Uterus (tissue), 4 donors: ENCODE measurements around the gene TMEM87B. TPM values are rescaled to one million over a fixed set of nuclear protein-coding genes. Genes with fewer than 3 reads are reported as not detected.

Experiments used
- DNase-seq, 2 donors: peaks; one replicate each; pipeline ENCODE4 v3.0.0-alpha.2; 2019 to 2020
- H3K27ac ChIP-seq, 2 donors: fragments of 200-600 bp; sonication (generic); 1 replicate in 1 of 2; 2 replicates in 1 of 2; pipeline ENCODE4 v1.5.1; 2016 to 2018
- H3K27me3 ChIP-seq, 2 donors: fragments of 200-600 bp; sonication (generic); one replicate each; pipeline ENCODE4 v1.5.1; 2018 to 2019; ENCODE audit warnings: control low read depth in 1 of 2
- H3K36me3 ChIP-seq, 2 donors: fragments of 200-600 bp; sonication (generic); one replicate each; pipeline ENCODE4 v1.5.1; 2019; ENCODE audit warnings: control low read depth in 1 of 2
- H3K4me1 ChIP-seq, 2 donors: fragments of 200-600 bp; sonication (generic); one replicate each; pipeline ENCODE4 v1.5.1; 2018 to 2019; ENCODE audit warnings: control low read depth in 1 of 2
- H3K4me3 ChIP-seq, 2 donors: fragments of 200-600 bp; sonication (generic); 1 replicate in 1 of 2; 2 replicates in 1 of 2; pipeline ENCODE4 v1.5.1; 2018 to 2019; ENCODE audit warnings: mild to moderate bottlenecking in 1 of 2
- H3K9me3 ChIP-seq, 2 donors: fragments of 200-600 bp; sonication (generic); one replicate each; pipeline ENCODE4 v1.5.1; 2019; ENCODE audit warnings: control low read depth in 1 of 2
- POLR2A ChIP-seq, 2 donors: fragments of 450-650 bp; IDR thresholded peaks; one replicate each; pipeline ENCODE4 v1.6.1; 2016; ENCODE audit warnings: antibody characterized with exemption in 2 of 2, mild to moderate bottlenecking in 1 of 2, moderate library complexity in 1 of 2
- intact Hi-C: fragments of 100-400 bp; cut with DNase I; formaldehyde crosslinking; loops from one replicate; pipeline ENCODE4 v1.15.1; 2023; ENCODE audit warnings: low total_unique reads
- total RNA-seq, 4 donors: library from RNA; depleted of rRNA in 3 of 4; stranded (reverse); fragments of >200 nt in 3 of 4; gene quantifications; one replicate each; pipeline versions ENCODE4 v1.1.0 to v1.2.4, GENCODE V29; 2014 to 2023
- TF ChIP-seq, protein P1 (sequence below), 4 experiments: fragments of 200-600 bp in 2 of 4; fragments of 450-650 bp in 2 of 4; sonication (generic) in 2 of 4; IDR thresholded peaks; one replicate each; pipeline ENCODE4 v1.5.1; 2016 to 2019; ENCODE audit warnings: antibody characterized with exemption in 4 of 4, mild to moderate bottlenecking in 2 of 4, moderate library complexity in 1 of 4
- donor health status: DM: yes; HTN: yes; CAD: no.

Gene TMEM87B
- total RNA-seq, 4 donors from 2014 or later = 6.7 to 51.6 (median 27.0) TPM

DNA sequence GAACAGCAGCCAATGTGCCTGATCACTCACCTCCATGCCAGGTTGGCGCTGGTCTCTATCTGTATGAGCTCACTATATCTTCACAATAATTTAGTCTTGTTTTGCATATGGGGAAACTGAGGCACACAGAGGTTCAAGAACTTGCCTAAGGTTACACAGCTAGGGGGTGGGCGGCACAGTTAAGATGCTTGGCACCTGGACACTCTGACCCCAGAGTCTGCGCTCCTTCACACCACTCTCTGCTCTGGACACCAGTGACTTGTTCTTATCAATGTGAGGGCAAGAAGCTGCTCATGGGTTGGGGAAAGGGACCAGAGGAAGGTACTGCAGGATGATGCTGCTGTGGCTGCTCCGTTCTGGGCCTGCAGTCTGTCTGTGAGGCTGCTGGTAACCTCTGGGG, 110.2 kb downstream of the TMEM87B start:
- no peaks in the 10 kb centered on the region for H3K27me3 ChIP-seq
- intact Hi-C loops = no loop called here
- H3K9me3 ChIP-seq = no peaks in the 10 kb centered on the region
- TF ChIP-seq POLR2A (IDR thresholded peaks at IDR 0.05) = no peak
- TF ChIP-seq, protein P1, sequence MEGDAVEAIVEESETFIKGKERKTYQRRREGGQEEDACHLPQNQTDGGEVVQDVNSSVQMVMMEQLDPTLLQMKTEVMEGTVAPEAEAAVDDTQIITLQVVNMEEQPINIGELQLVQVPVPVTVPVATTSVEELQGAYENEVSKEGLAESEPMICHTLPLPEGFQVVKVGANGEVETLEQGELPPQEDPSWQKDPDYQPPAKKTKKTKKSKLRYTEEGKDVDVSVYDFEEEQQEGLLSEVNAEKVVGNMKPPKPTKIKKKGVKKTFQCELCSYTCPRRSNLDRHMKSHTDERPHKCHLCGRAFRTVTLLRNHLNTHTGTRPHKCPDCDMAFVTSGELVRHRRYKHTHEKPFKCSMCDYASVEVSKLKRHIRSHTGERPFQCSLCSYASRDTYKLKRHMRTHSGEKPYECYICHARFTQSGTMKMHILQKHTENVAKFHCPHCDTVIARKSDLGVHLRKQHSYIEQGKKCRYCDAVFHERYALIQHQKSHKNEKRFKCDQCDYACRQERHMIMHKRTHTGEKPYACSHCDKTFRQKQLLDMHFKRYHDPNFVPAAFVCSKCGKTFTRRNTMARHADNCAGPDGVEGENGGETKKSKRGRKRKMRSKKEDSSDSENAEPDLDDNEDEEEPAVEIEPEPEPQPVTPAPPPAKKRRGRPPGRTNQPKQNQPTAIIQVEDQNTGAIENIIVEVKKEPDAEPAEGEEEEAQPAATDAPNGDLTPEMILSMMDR (IDR thresholded peaks at IDR 0.05) = no peak
- H3K4me3 ChIP-seq = no peak overlapping the region
- no peaks in the 10 kb centered on the region for H3K4me1 ChIP-seq
- no peaks in the 10 kb centered on the region for H3K36me3 ChIP-seq
- no peak overlapping the region for H3K27ac ChIP-seq
- no peak for DNase-seq

DNA sequence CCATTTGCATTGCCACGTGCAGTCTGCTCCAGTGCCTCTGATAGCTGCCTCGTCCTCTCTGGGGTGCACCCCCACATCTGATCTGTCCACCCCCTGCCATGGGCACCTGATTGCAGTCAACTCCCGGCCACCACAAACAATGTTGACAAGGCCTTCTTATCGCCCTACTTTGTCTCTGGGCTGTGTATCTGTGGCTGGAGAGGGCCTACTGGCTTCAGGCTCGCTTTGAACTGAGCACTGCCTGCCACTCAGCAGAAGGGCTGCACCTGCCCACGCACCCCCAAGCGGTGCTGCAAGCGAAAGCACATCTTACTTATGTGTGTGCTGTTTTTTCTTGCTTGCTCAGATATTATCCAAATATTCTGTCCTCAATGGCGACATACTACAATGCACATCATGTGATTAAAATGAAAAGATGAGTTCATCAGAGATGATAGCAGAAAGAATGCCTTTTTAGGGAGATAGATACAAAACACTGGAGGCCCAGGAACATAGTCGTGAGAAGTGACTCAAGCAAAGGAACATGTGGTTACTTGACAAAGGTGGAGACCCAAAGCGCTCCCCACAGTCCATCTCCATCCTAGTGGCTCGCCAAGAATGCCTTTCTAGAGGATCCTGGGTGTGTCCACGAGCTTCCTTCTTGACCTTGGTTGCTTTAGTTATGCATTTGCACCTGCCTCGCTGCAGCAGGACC, 111.9 kb downstream of the TMEM87B start:
- Histone ChIP-seq H3K4me1 (no peaks in the 10 kb centered on the region), H3K4me3 (no peak overlapping the region), H3K9me3 (no peaks in the 10 kb centered on the region), H3K27ac (no peak overlapping the region), H3K27me3 (no peaks in the 10 kb centered on the region), H3K36me3 (no peaks in the 10 kb centered on the region)
- intact Hi-C loops = no loop called here
- DNase-seq = no peak
- TF ChIP-seq, protein P1 (IDR thresholded peaks at IDR 0.05) = no peak
- no peak for TF ChIP-seq POLR2A (IDR thresholded peaks at IDR 0.05)

DNA sequence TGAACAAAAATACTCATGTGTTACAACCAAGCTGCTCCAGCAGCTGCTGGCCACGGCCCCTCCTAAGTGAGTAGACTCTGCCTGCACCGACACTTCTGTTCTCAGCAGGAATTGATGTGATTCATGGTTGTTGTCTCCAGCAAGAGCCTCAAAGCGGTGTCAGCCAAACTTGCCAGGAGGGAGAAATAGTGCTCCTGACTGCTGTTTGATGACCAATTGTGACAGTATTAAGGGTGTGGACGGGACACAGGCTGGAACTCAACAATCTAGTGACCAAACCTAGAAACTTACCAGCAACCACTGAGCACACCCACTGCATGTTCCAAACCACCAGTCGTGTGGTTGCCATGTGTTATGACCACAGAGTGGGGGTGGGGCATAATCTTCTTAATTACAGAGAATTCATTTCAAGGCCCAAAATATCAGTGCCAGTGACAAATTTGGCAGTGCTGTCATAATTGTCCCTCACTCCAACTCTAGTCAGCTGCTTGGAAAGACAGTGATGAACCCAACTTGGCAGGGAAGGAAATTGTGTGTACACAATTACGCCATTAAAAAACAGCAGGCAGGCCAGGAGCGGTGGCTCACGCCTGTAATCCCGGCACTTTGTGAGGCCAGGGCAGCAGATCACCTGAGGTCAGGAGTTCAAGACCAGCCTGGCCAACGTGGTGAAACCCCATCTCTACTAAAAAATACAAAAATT, 113.5 kb downstream of the TMEM87B start:
- H3K36me3 ChIP-seq = no peaks in the 10 kb centered on the region
- intact Hi-C loops = no loop called here
- no peak overlapping the region for H3K4me3 ChIP-seq
- no peaks in the 10 kb centered on the region for H3K4me1 ChIP-seq
- H3K27ac ChIP-seq = no peak overlapping the region
- no peaks in the 10 kb centered on the region for H3K27me3 ChIP-seq
- TF ChIP-seq, protein P1 (IDR thresholded peaks at IDR 0.05) = no peak
- no peak for TF ChIP-seq POLR2A (IDR thresholded peaks at IDR 0.05)
- DNase-seq = no peak
- H3K9me3 ChIP-seq = no peaks in the 10 kb centered on the region

Other genes with a start within 250 kb of the TMEM87B start
- gene ANAPC1, start 171.1 kb upstream of the TMEM87B start, total RNA-seq = 10 to 100 TPM in 3 of 4 donors, 1 to 10 TPM in 1; 6.8 to 70.4 (median 30.5) TPM
- gene MERTK, start 156.7 kb upstream of the TMEM87B start, total RNA-seq = 10 to 100 TPM; 10.6 to 36.6 (median 24.6) TPM
- gene FBLN7, start 83.1 kb downstream of the TMEM87B start, total RNA-seq = 10 to 100 TPM in 1 of 4 donors, 1 to 10 TPM in 3; 4.4 to 11.8 (median 7.9) TPM
- 10 to 100 TPM in 2 of 4 donors, 1 to 10 TPM in 2; 1.8 to 42.0 (median 10.2) TPM for gene ZC3H8, start 199.8 kb downstream of the TMEM87B start, total RNA-seq
- gene ZC3H6, start 220.3 kb downstream of the TMEM87B start, total RNA-seq = 10 to 100 TPM in 3 of 4 donors, 1 to 10 TPM in 1; 4.9 to 41.0 (median 12.8) TPM